Neutrophil (primary cell): ENCODE data around the gene KIAA1191.

Experiments used
- H3K27ac ChIP-seq: fragments of 200-600 bp; sonication (generic); 2 replicates; pipeline ENCODE4 v1.5.1; 2016; ENCODE audit warnings: mild to moderate bottlenecking, moderate library complexity
- H3K27me3 ChIP-seq: fragments of 200-600 bp; sonication (generic); 2 replicates; pipeline ENCODE4 v1.6.0; 2016; ENCODE audit warnings: mild to moderate bottlenecking
- H3K36me3 ChIP-seq: fragments of 200-600 bp; sonication (generic); 2 replicates; pipeline ENCODE4 v1.5.1; 2017
- H3K4me1 ChIP-seq, 2 experiments: fragments of 200-600 bp in 1 of 2; sonication (generic) in 1 of 2; 1 replicate in 1 of 2; 2 replicates in 1 of 2; pipeline versions ENCODE4 v1.5.1 to v1.6.1; 2013 to 2016; ENCODE audit warnings: low read depth in 1 of 2, low read length in 1 of 2, mild to moderate bottlenecking in 1 of 2, moderate library complexity in 1 of 2; ENCODE audit not compliant: control insufficient read depth in 1 of 2, insufficient read depth in 1 of 2
- H3K4me3 ChIP-seq, 2 experiments: fragments of 200-600 bp in 1 of 2; sonication (generic) in 1 of 2; 1 replicate in 1 of 2; 2 replicates in 1 of 2; pipeline ENCODE4 v1.5.1; 2013 to 2016; ENCODE audit warnings: low read depth in 1 of 2, low read length in 1 of 2, mild to moderate bottlenecking in 1 of 2, moderate library complexity in 1 of 2
- H3K9me3 ChIP-seq: fragments of 200-600 bp; sonication (generic); 2 replicates; pipeline ENCODE4 v1.5.1; 2016
- CTCF ChIP-seq: fragments of 200-600 bp; sonication (generic); IDR thresholded peaks from 2 replicates; pipeline ENCODE4 v1.5.1; 2016; ENCODE audit warnings: antibody characterized with exemption

The KIAA1191 gene

GRCh38 chr5:176392526-176392925 lies 31.0 kb upstream of the KIAA1191 start:
- Histone ChIP-seq H3K4me3 (no peak overlapping the region), H3K27me3 (no peaks in the 10 kb centered on the region)

GRCh38 chr5:176391999-176392398 lies 30.4 kb upstream of the KIAA1191 start:
- Histone ChIP-seq H3K9me3 (no peaks in the 10 kb centered on the region), H3K27ac (no peak overlapping the region), H3K4me1 (peaks cover 17 to 21% of the 10 kb centered on the region in 2 experiments), H3K4me3 (no peak overlapping the region), H3K27me3 (no peaks in the 10 kb centered on the region), H3K36me3 (peaks cover 41% of the 10 kb centered on the region)
- no peak for TF ChIP-seq CTCF

More at GRCh38 chr5:176392526-176392925, 31.0 kb upstream of the KIAA1191 start:
- no peak for TF ChIP-seq CTCF
- H3K4me1 ChIP-seq, result peaks cover 16 to 18% of the 10 kb centered on the region in 2 experiments
- no peaks in the 10 kb centered on the region for H3K9me3 ChIP-seq
- peaks cover 46% of the 10 kb centered on the region for H3K36me3 ChIP-seq
- no peak overlapping the region for H3K27ac ChIP-seq

GRCh38 chr5:176391479-176391878 lies 29.9 kb upstream of the KIAA1191 start:
- H3K27ac ChIP-seq, result no peak overlapping the region
- no peaks in the 10 kb centered on the region for H3K9me3 ChIP-seq
- peaks cover 36% of the 10 kb centered on the region for H3K36me3 ChIP-seq
- H3K4me3 ChIP-seq, result no peak overlapping the region
- H3K27me3 ChIP-seq, result no peaks in the 10 kb centered on the region
- TF ChIP-seq CTCF, result no peak
- peaks cover 17 to 21% of the 10 kb centered on the region in 2 experiments for H3K4me1 ChIP-seq

GRCh38 chr5:176389135-176390123 lies 27.9 kb upstream of the KIAA1191 start:
- H3K4me1 ChIP-seq, result peaks cover 17 to 21% of the 10 kb centered on the region in 2 experiments
- H3K27me3 ChIP-seq, result no peaks in the 10 kb centered on the region
- H3K9me3 ChIP-seq, result no peaks in the 10 kb centered on the region
- H3K36me3 ChIP-seq, result peaks cover 20% of the 10 kb centered on the region
- H3K27ac ChIP-seq, result peak overlapping the region; percentile 93
- H3K4me3 ChIP-seq, result peak overlapping the region; percentile 78 to 83
- no peak for TF ChIP-seq CTCF

- peaks cover 20% of the 10 kb centered on the region for H3K36me3 ChIP-seq
- H3K9me3 ChIP-seq, result no peaks in the 10 kb centered on the region
- H3K27ac ChIP-seq, result peak within 1 kb of the TSS; percentile 93
- H3K4me1 ChIP-seq, result peaks cover 17 to 21% of the 10 kb centered on the region in 2 experiments
- H3K27me3 ChIP-seq, result no peaks in the 10 kb centered on the region
- H3K4me3 ChIP-seq, result peak within 1 kb of the TSS; percentile 78 to 83
- TF ChIP-seq CTCF, result peak; percentile 72
Measured at GRCh38 chr5:176388444-176389134, 27.0 kb upstream of the KIAA1191 start, which contains the start of the genes HIGD2A and NOP16. TSS of gene HIGD2A (plus strand) at chr5:176388751. CDS start at chr5:176388820, 69 bp downstream. TSS of gene NOP16 (minus strand) at chr5:176388598. CDS start at chr5:176388539, 59 bp downstream.
